Testis (tissue), 3 donors: Measurements from ENCODE around the gene PPP1R26. TPM values are rescaled to one million over a fixed set of nuclear protein-coding genes. Genes with fewer than 3 reads are reported as not detected.

Experiments used
- DNase-seq: peaks from one replicate; pipeline ENCODE4 v3.0.0-alpha.2; 2019
- H3K27ac ChIP-seq, 2 donors: fragments of 200-600 bp; sonication (generic); one replicate each; pipeline ENCODE4 v1.5.1; 2019
- H3K27me3 ChIP-seq: fragments of 200-600 bp; sonication (generic); one replicate; pipeline ENCODE4 v1.5.1; 2019
- H3K36me3 ChIP-seq: fragments of 200-600 bp; sonication (generic); one replicate; pipeline ENCODE4 v1.5.1; 2017; ENCODE audit warnings: low read depth; ENCODE audit errors: missing control alignments
- H3K4me1 ChIP-seq: fragments of 200-600 bp; sonication (generic); one replicate; pipeline ENCODE4 v1.5.1; 2019
- H3K4me3 ChIP-seq, 2 donors: fragments of 200-600 bp; sonication (generic); one replicate each; pipeline ENCODE4 v1.5.1; 2017 to 2019
- H3K9me3 ChIP-seq: fragments of 200-600 bp; sonication (generic); one replicate; pipeline ENCODE4 v1.5.1; 2017
- CTCF ChIP-seq, 3 experiments: fragments of 450-650 bp in 2 of 3; fragments of 200-600 bp in 1 of 3; sonication (generic) in 1 of 3; IDR thresholded peaks; one replicate each; pipeline ENCODE4 v1.5.1; 2016 to 2019; ENCODE audit warnings: antibody characterized with exemption in 3 of 3, mild to moderate bottlenecking in 2 of 3, moderate library complexity in 1 of 3
- POLR2A ChIP-seq: fragments of 450-650 bp; IDR thresholded peaks from one replicate; pipeline ENCODE4 v1.6.1; 2017; ENCODE audit warnings: antibody characterized with exemption, mild to moderate bottlenecking, moderate library complexity
- WGBS, 2 donors: methylation state at CpG; one replicate each; pipeline ENCODE4 v1.1.5; 2018; 5-methylcytosine and 5-hydroxymethylcytosine counted together
- intact Hi-C: fragments of 100-400 bp; cut with DNase I; formaldehyde crosslinking; loops from one replicate; pipeline ENCODE4 v1.15.1; 2023; ENCODE audit warnings: low total_unique reads
- polyA plus RNA-seq: library from polyadenylated mRNA; stranded (reverse); fragments of 350-450 nt; fragmentation: Illumina TruSeq; extraction: RNeasy Lipid Tissue Mini Kit (QIAGEN cat#74804); gene quantifications from one replicate; pipeline ENCODE4 v1.2.3, GENCODE V29; 2014; ENCODE audit warnings: low read depth, low replicate concordance; ENCODE audit not compliant: insufficient read depth
- total RNA-seq, 2 donors: library from RNA; depleted of rRNA; stranded (reverse); fragments of >200 nt; gene quantifications; one replicate each; pipeline ENCODE4 v1.2.3, GENCODE V29; 2016

Gene PPP1R26
- total and polyA plus RNA-seq, 3 donors from 2014 or later: 15.6 to 38.8 (median 33.1) TPM

GRCh38 chr9:135488013-135488330, 8.4 kb downstream of the PPP1R26 start:
- 94 to 97% methylated on average over 16 to 18 of the region's 18 CpGs for WGBS, 2 donors
- no peaks in the 10 kb centered on the region for H3K36me3 ChIP-seq

GRCh38 chr9:135488527-135488926, 8.9 kb downstream of the PPP1R26 start:
- TF ChIP-seq POLR2A (no peak), CTCF (IDR thresholded peaks at IDR 0.05) (no peak)
- no peak overlapping the region for H3K27ac ChIP-seq
- no peaks in the 10 kb centered on the region for H3K4me1 ChIP-seq
- no peaks in the 10 kb centered on the region for H3K36me3 ChIP-seq
- DNase-seq: no peak
- 89 to 92% methylated on average over 14 to 17 of the region's 17 CpGs for WGBS, 2 donors
- H3K27me3 ChIP-seq: no peaks in the 10 kb centered on the region
- no peaks in the 10 kb centered on the region for H3K9me3 ChIP-seq
- H3K4me3 ChIP-seq: no peak overlapping the region
- intact Hi-C loops: no loop called here

More at GRCh38 chr9:135488013-135488330, 8.4 kb downstream of the PPP1R26 start:
- no peaks in the 10 kb centered on the region for H3K27me3 ChIP-seq
- H3K27ac ChIP-seq: no peak overlapping the region
- no peaks in the 10 kb centered on the region for H3K4me1 ChIP-seq
- TF ChIP-seq CTCF (IDR thresholded peaks at IDR 0.05): no peak
- TF ChIP-seq POLR2A: no peak
- no peak for DNase-seq
- no peaks in the 10 kb centered on the region for H3K9me3 ChIP-seq
- intact Hi-C loops: no loop called here
- no peak overlapping the region for H3K4me3 ChIP-seq

GRCh38 chr9:135489188-135489906, 9.8 kb downstream of the PPP1R26 start:
- H3K27ac ChIP-seq: no peak overlapping the region
- TF ChIP-seq POLR2A (no peak), CTCF (IDR thresholded peaks at IDR 0.05) (no peak)
- H3K9me3 ChIP-seq: no peaks in the 10 kb centered on the region
- DNase-seq: no peak
- no peaks in the 10 kb centered on the region for H3K36me3 ChIP-seq
- no peak overlapping the region for H3K4me3 ChIP-seq
- no peaks in the 10 kb centered on the region for H3K27me3 ChIP-seq
- intact Hi-C loops: no loop called here
- no peaks in the 10 kb centered on the region for H3K4me1 ChIP-seq
- 91 to 95% methylated on average over 15 to 18 of the region's 18 CpGs for WGBS, 2 donors

- Histone ChIP-seq H3K27me3 (no peaks in the 10 kb centered on the region), H3K9me3 (no peaks in the 10 kb centered on the region), H3K4me3 (no peak overlapping the region), H3K4me1 (no peaks in the 10 kb centered on the region), H3K36me3 (no peaks in the 10 kb centered on the region), H3K27ac (no peak overlapping the region)
- TF ChIP-seq POLR2A (no peak), CTCF (IDR thresholded peaks at IDR 0.05) (no peak)
- intact Hi-C loops: no loop called here
- DNase-seq: no peak
- 91 to 94% methylated on average over 16 of the region's 16 CpGs for WGBS, 2 donors
Observed at GRCh38 chr9:135490166-135490870, 10.7 kb downstream of the PPP1R26 start.
